ENCODE results near the gene CASKIN1.

- no peak for TF ChIP-seq CTCF (IDR thresholded peaks at IDR 0.05)
- no peak for TF ChIP-seq POLR2AphosphoS5 (IDR thresholded peaks at IDR 0.05)
These were observed 13.6 kb upstream of the CASKIN1 start for GRCh38 chr16:2210009-2210332.

Measured in stomach (tissue), 4 donors.